ENCODE data around the gene AFAP1L1.

DNA sequence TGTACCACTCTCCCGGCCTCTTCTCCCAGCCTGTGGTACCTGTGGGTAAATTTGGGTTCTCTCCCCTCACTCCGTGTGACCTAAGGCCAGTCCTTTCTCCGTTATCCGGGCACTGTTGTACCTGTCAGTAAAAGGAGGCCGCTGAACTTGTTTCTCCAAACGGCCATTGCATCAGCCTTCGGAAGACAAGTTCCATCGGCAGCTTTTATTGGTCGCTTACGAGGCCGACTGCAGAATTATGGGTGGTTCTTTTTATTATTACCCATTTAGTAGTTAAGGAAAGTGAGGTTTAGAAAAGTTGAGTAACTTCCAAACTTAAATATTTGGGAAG is 74.2 kb downstream of the AFAP1L1 start:
- TF ChIP-seq, protein P1, sequence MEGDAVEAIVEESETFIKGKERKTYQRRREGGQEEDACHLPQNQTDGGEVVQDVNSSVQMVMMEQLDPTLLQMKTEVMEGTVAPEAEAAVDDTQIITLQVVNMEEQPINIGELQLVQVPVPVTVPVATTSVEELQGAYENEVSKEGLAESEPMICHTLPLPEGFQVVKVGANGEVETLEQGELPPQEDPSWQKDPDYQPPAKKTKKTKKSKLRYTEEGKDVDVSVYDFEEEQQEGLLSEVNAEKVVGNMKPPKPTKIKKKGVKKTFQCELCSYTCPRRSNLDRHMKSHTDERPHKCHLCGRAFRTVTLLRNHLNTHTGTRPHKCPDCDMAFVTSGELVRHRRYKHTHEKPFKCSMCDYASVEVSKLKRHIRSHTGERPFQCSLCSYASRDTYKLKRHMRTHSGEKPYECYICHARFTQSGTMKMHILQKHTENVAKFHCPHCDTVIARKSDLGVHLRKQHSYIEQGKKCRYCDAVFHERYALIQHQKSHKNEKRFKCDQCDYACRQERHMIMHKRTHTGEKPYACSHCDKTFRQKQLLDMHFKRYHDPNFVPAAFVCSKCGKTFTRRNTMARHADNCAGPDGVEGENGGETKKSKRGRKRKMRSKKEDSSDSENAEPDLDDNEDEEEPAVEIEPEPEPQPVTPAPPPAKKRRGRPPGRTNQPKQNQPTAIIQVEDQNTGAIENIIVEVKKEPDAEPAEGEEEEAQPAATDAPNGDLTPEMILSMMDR (conservative IDR thresholded peaks at IDR 0.05 in 1 of 2, IDR thresholded peaks at IDR 0.05 in 1 of 2; ENCODE audit: extremely low read depth in 1 of 2, insufficient read depth in 1 of 2, low read depth in 1 of 2, low read length in 2 of 2), result no peak
- TF ChIP-seq EZH2 (IDR thresholded peaks at IDR 0.05; ENCODE audit: borderline replicate concordance, low read length), result no peak

Data from mammary epithelial cell (primary cell).